ENCODE results near the gene HMGA1. TPM values are rescaled to one million over a fixed set of nuclear protein-coding genes. Genes with fewer than 3 reads are reported as not detected.

The HMGA1 gene
- total and polyA plus RNA-seq, 7 donors, result 83.5 to 389 (median 134) TPM

DNA sequence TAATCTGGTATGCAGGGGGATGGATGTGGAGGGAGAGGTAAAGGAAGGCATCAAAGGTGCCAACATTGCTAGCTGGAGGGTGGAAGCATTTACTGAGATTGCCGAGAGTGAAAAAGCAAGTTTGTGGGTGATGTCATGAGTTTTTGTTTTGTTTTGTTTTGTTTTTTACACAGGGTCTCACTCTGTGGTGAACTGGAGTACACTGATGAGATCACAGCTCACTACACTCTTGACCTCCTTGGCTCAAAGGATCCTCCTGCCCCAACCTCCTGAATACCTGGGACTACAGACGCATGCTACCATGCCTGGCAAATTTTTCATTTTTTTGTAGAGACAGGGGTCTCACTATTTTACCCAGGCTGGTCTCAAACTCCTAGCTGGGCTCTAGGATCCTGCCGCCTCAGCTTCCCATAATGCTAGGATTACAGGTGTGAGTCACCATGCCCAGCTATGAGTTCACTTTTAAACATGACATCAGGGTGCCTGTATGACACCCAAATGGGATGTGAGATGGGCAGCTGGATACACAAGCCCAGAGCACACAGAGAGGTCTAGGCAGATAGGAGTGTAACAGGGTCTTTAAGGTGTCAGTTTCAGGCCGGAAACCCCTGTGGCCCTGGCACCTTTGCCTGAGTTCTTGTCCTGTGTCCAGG lies 35.1 kb upstream of the HMGA1 start:
- no peak overlapping the region for H3K27ac ChIP-seq
- peak in 3 of 4 donors; percentile 35 to 71 (median 42) for ATAC-seq

GRCh38 chr6:34202329-34203201 lies 34.1 kb upstream of the HMGA1 start:
- Histone ChIP-seq H3K4me3 (no peak overlapping the region), H3K9me3 (no peaks in the 10 kb centered on the region), H3K4me1 (no peaks in the 10 kb centered on the region), H3K27ac (no peak overlapping the region), H3K27me3 (ENCODE audit: insufficient read depth in 3 of 3, low read length in 2 of 3) (peaks cover 0 to 2% (median 0%) of the 10 kb centered on the region in 3 donors), H3K36me3 (ENCODE audit: insufficient read depth in 1 of 2, low read depth in 1 of 2) (no peaks in the 10 kb centered on the region)
- DNase-seq, result no peak
- no peak for TF ChIP-seq CTCF (IDR thresholded peaks at IDR 0.05)
- 76 to 80% (median 79%) methylated on average over 17 to 20 of the region's 20 CpGs for WGBS, 3 donors
- intact Hi-C loops (cut with DNase I), result no loop called here
- ATAC-seq, result no peak

More for the DNA sequence above, 35.1 kb upstream of the HMGA1 start:
- no peak for DNase-seq
- Histone ChIP-seq H3K9me3 (no peaks in the 10 kb centered on the region), H3K27me3 (ENCODE audit: insufficient read depth in 3 of 3, low read length in 2 of 3) (peaks cover 0 to 2% (median 0%) of the 10 kb centered on the region in 3 donors), H3K36me3 (ENCODE audit: insufficient read depth in 1 of 2, low read depth in 1 of 2) (no peaks in the 10 kb centered on the region), H3K4me1 (no peaks in the 10 kb centered on the region), H3K4me3 (no peak overlapping the region)
- no peak for TF ChIP-seq CTCF (IDR thresholded peaks at IDR 0.05)
- intact Hi-C loops (cut with DNase I), result no loop called here
- WGBS, 3 donors, result 87 to 92% (median 88%) methylated on average over 4 of the region's 4 CpGs

DNA sequence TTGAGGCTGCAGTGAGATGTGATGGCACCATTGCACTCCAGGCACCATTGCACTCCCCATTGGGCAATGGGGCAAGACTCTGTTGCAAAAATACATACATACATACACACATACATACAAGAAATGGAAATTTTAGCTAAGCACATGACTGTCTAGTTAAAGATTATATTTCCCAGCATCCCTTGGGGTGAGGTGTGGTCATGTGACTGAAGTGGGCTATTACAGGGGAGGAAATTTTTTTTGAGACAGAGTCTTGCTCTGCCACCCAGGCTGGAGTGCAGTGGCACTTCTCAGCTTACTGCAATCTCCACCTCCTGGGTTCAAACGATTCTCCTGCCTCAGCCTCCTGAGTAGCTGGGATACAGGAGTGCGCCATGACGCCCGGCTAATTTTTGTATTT lies 32.0 kb upstream of the HMGA1 start:
- Histone ChIP-seq H3K36me3 (ENCODE audit: insufficient read depth in 1 of 2, low read depth in 1 of 2) (no peaks in the 10 kb centered on the region), H3K27me3 (ENCODE audit: insufficient read depth in 3 of 3, low read length in 2 of 3) (peaks cover 0 to 2% (median 0%) of the 10 kb centered on the region in 3 donors), H3K9me3 (no peaks in the 10 kb centered on the region), H3K27ac (no peak overlapping the region), H3K4me1 (no peaks in the 10 kb centered on the region), H3K4me3 (no peak overlapping the region)
- ATAC-seq (no peak), DNase-seq (no peak)
- TF ChIP-seq CTCF (IDR thresholded peaks at IDR 0.05), result no peak
- 76 to 88% (median 85%) methylated on average over 4 of the region's 4 CpGs for WGBS, 3 donors
- intact Hi-C loops (cut with DNase I), result no loop called here

- peak in 1 of 2 donors; percentile 5 for DNase-seq
- H3K9me3 ChIP-seq, result no peaks in the 10 kb centered on the region
- H3K27ac ChIP-seq, result no peak overlapping the region
- no peaks in the 10 kb centered on the region for H3K4me1 ChIP-seq
- no peak for TF ChIP-seq CTCF (IDR thresholded peaks at IDR 0.05)
- H3K4me3 ChIP-seq, result no peak overlapping the region
- peak in 3 of 4 donors; percentile 30 to 66 (median 48) for ATAC-seq
- H3K36me3 ChIP-seq (ENCODE audit: insufficient read depth in 1 of 2, low read depth in 1 of 2), result no peaks in the 10 kb centered on the region
- intact Hi-C loops (cut with DNase I), result no loop called here
- H3K27me3 ChIP-seq (ENCODE audit: insufficient read depth in 3 of 3, low read length in 2 of 3), result no peaks in the 10 kb centered on the region
- 91 to 94% (median 93%) methylated on average over 3 of the region's 3 CpGs for WGBS, 3 donors
These were observed 31.2 kb upstream of the HMGA1 start for GRCh38 chr6:34205466-34205865.
